Sigmoid colon (tissue), 7 donors: Measurements from ENCODE around the gene SLC11A1. TPM values are rescaled to one million over a fixed set of nuclear protein-coding genes. Genes with fewer than 3 reads are reported as not detected.

Experiments
- DNase-seq: peaks from one replicate; pipeline ENCODE4 v3.0.0-alpha.2; 2019
- H3K27ac ChIP-seq, 4 donors: fragments of 200-600 bp; sonication (generic); one replicate each; pipeline ENCODE4 v1.5.1; 2016 to 2019; ENCODE audit warnings: mild to moderate bottlenecking in 1 of 4
- H3K27me3 ChIP-seq, 3 donors: fragments of 200-600 bp; sonication (generic); one replicate each; pipeline ENCODE4 v1.5.1; 2019; ENCODE audit warnings: mild to moderate bottlenecking in 1 of 3
- H3K36me3 ChIP-seq, 4 donors: fragments of 200-600 bp; sonication (generic); one replicate each; pipeline ENCODE4 v1.5.1; 2016 to 2019
- H3K4me1 ChIP-seq, 4 donors: fragments of 200-600 bp; sonication (generic); one replicate each; pipeline ENCODE4 v1.5.1; 2017 to 2019
- H3K4me3 ChIP-seq, 4 donors: fragments of 200-600 bp; sonication (generic); one replicate each; pipeline ENCODE4 v1.5.1; 2017 to 2019; ENCODE audit warnings: mild to moderate bottlenecking in 2 of 4, moderate library complexity in 1 of 4
- H3K9me3 ChIP-seq, 4 donors: fragments of 200-600 bp in 3 of 4; sonication (generic) in 3 of 4; one replicate each; pipeline versions ENCODE4 v1.5.1 to v1.6.1; 2013 to 2019
- EP300 ChIP-seq, 4 donors: sonication (generic); formaldehyde crosslinking; IDR thresholded peaks; one replicate each; pipeline ENCODE4 v1.6.1; 2017; ENCODE audit warnings: antibody characterized with exemption in 4 of 4
- POLR2A ChIP-seq, 2 donors: fragments of 450-650 bp; IDR thresholded peaks; one replicate each; pipeline ENCODE4 v1.6.1; 2016; ENCODE audit warnings: antibody characterized with exemption in 2 of 2, mild to moderate bottlenecking in 2 of 2, moderate library complexity in 2 of 2
- POLR2AphosphoS5 ChIP-seq, 4 donors: sonication (generic); formaldehyde crosslinking; IDR thresholded peaks; one replicate each; pipeline ENCODE4 v1.6.1; 2017; ENCODE audit warnings: antibody characterized with exemption in 4 of 4
- WGBS, 2 donors: extraction: QIAGEN DNeasy Blood & Tissue Kit; methylation state at CpG; one replicate each; pipeline ENCODE4 v1.1.7; 2013; 5-methylcytosine and 5-hydroxymethylcytosine counted together
- intact Hi-C: fragments of 100-400 bp; cut with DNase I; formaldehyde crosslinking; loops from one replicate; pipeline ENCODE4 v1.15.1; 2023
- polyA plus RNA-seq, 3 donors: library from polyadenylated mRNA; stranded (reverse); fragments of 200-250 nt; gene quantifications; one replicate each; pipeline ENCODE4 v1.2.3, GENCODE V29; 2013
- small RNA-seq, 3 donors: library from RNA; depleted of rRNA; stranded (forward); fragments of <200 nt; gene quantifications; one replicate each; pipeline ENCODE3, GENCODE V24; 2016
- total RNA-seq, 4 donors: library from RNA; depleted of rRNA; stranded (reverse); fragments of >200 nt; gene quantifications; one replicate each; pipeline ENCODE4 v1.1.0, GENCODE V29; 2016
- TF ChIP-seq, protein P1 (sequence below), 4 experiments: fragments of 450-650 bp in 3 of 4; fragments of 200-600 bp in 1 of 4; IDR thresholded peaks; one replicate each; pipeline ENCODE4 v1.5.1; 2016 to 2019; ENCODE audit warnings: antibody characterized with exemption in 4 of 4, mild to moderate bottlenecking in 3 of 4, moderate library complexity in 2 of 4
- donor health status: healthy with polysubstance abuse.
- donor health status: Bipolar disorder and iron deficiency.
- donor health status: healthy.

SLC11A1 gene
- total and polyA plus RNA-seq, 7 donors, result 1.2 to 19.0 (median 13.8) TPM

DNA sequence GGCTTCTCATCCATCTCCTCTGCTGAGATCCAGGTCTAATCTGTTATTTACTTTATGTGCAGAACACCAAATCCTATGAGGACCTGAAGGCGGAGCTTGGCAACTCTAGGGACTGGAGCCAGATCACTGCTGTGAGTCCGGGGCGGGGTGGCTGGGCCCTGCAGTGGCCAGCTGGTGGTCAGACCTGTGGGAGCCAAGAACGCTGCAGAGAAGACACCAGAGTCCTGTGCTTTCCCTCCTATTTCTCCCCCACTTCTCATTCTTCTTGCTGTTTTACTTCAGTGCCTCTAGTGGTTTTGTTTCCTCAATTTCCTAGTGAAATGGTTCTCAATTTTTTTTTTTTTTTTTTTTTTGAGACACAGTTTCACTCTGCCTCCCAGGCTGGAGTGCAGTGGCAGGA lies 56.5 kb downstream of the SLC11A1 start:
- no peak for DNase-seq

DNA sequence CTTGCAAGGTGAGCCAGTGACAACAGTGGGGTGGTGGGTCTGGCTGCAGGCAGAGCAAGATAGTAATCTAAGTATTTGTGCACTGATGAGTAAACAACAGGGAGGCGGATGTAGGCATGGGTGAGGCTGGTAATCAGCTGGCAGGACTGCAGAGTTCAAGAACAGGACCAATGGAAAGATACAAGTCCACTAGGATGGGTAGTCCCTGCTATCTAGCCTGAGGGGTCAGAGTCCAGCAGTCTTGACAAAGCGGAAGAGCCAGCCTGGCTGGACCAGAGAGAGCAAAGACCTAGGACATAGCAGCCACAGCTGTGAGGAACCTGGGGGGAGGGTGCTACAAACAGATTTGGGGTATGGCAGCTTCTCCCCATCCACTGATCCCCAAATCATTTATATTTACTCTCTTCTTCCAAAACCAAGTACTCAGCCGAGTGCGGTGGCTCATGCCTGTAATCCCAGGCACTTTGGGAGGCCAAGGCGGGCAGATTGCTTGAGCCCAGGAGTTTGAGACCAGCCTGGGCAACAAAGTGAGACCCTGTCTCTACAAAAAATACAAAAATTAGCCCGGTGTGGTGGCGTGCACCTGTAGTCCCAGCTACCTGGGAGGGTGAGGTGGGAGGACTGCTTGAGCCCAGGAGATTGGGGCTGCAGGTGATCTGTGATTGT lies 62.8 kb downstream of the SLC11A1 start:
- no peaks in the 10 kb centered on the region for H3K27me3 ChIP-seq
- TF ChIP-seq POLR2AphosphoS5 (IDR thresholded peaks at IDR 0.05), result no peak
- no peaks in the 10 kb centered on the region for H3K4me1 ChIP-seq
- intact Hi-C loops, result no loop called here
- no peak for DNase-seq
- no peak overlapping the region for H3K27ac ChIP-seq
- H3K9me3 ChIP-seq, result no peaks in the 10 kb centered on the region
- H3K36me3 ChIP-seq, result peaks cover 0 to 18% (median 2%) of the 10 kb centered on the region in 4 donors
- no peak overlapping the region for H3K4me3 ChIP-seq
- 73 to 89% methylated on average over 7 of the region's 7 CpGs for WGBS, 2 donors

More for the DNA sequence above, 56.5 kb downstream of the SLC11A1 start:
- Histone ChIP-seq H3K4me1 (no peaks in the 10 kb centered on the region), H3K4me3 (no peak overlapping the region), H3K27me3 (no peaks in the 10 kb centered on the region), H3K9me3 (no peaks in the 10 kb centered on the region), H3K27ac (no peak overlapping the region), H3K36me3 (no peaks in the 10 kb centered on the region)
- TF ChIP-seq, protein P1, sequence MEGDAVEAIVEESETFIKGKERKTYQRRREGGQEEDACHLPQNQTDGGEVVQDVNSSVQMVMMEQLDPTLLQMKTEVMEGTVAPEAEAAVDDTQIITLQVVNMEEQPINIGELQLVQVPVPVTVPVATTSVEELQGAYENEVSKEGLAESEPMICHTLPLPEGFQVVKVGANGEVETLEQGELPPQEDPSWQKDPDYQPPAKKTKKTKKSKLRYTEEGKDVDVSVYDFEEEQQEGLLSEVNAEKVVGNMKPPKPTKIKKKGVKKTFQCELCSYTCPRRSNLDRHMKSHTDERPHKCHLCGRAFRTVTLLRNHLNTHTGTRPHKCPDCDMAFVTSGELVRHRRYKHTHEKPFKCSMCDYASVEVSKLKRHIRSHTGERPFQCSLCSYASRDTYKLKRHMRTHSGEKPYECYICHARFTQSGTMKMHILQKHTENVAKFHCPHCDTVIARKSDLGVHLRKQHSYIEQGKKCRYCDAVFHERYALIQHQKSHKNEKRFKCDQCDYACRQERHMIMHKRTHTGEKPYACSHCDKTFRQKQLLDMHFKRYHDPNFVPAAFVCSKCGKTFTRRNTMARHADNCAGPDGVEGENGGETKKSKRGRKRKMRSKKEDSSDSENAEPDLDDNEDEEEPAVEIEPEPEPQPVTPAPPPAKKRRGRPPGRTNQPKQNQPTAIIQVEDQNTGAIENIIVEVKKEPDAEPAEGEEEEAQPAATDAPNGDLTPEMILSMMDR (IDR thresholded peaks at IDR 0.05), result no peak
- TF ChIP-seq EP300 (IDR thresholded peaks at IDR 0.05), result no peak
- no peak for TF ChIP-seq POLR2AphosphoS5 (IDR thresholded peaks at IDR 0.05)
- no peak for TF ChIP-seq POLR2A (IDR thresholded peaks at IDR 0.05)
- intact Hi-C loops, result no loop called here
- WGBS, 2 donors, result 73 to 74% methylated on average over 4 of the region's 4 CpGs

DNA sequence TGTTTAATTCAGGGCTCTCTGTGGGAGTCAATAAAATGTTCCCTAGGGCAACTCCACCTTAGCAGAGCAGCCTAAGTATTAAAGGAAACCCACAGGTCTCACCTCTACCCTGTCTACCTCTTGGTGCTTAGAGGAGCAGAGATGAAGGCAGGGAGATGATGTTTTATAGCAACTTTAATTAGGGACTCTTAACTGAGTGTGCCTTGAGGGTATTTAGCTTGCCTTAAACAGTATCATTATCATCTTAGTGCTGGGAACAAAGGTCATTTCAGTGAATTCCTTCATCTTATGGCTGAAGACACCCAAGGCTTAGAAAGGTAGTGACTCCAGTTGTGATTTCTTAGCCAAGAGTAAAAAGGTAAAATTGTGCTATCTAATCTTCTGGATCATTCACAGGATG lies 63.5 kb downstream of the SLC11A1 start:
- Histone ChIP-seq H3K27ac (no peak overlapping the region), H3K4me3 (no peak overlapping the region), H3K27me3 (no peaks in the 10 kb centered on the region), H3K9me3 (no peaks in the 10 kb centered on the region), H3K36me3 (peaks cover 0 to 20% (median 2%) of the 10 kb centered on the region in 4 donors), H3K4me1 (no peaks in the 10 kb centered on the region)
- intact Hi-C loops, result no loop called here
- no peak for DNase-seq
- no peak for TF ChIP-seq POLR2A (IDR thresholded peaks at IDR 0.05)
- TF ChIP-seq, protein P1 (IDR thresholded peaks at IDR 0.05), result no peak
- no peak for TF ChIP-seq POLR2AphosphoS5 (IDR thresholded peaks at IDR 0.05)
- TF ChIP-seq EP300 (IDR thresholded peaks at IDR 0.05), result no peak

Small RNAs within 50 kb of the gene (small RNA-seq; reads per million reads assigned to genes)
- gene MIR26B, result 553 to 940 (median 557) reads per million in 3 donors
- gene MIR6810, result 0 reads per million in 3 donors

Other genes with a start within 250 kb of the SLC11A1 start
- gene CXCR1, start 215.3 kb upstream of the SLC11A1 start, total RNA-seq, result not detected
- gene CXCR1, start 215.3 kb upstream of the SLC11A1 start, polyA plus RNA-seq, result 1 to 10 TPM in 1 of 3 donors, under 1 TPM in 2; 0.07 to 1.2 (median 0.46) TPM
- gene ARPC2, start 165.1 kb upstream of the SLC11A1 start, total RNA-seq, result 100 to 1,000 TPM; 235 to 267 (median 258) TPM
- gene ARPC2, start 165.1 kb upstream of the SLC11A1 start, polyA plus RNA-seq, result 100 to 1,000 TPM; 366 to 517 (median 411) TPM
- 1 to 10 TPM; 3.1 to 7.1 (median 5.4) TPM for gene GPBAR1, start 121.3 kb upstream of the SLC11A1 start, total RNA-seq
- gene GPBAR1, start 121.3 kb upstream of the SLC11A1 start, polyA plus RNA-seq, result 1 to 10 TPM in 2 of 3 donors, under 1 TPM in 1; 0.60 to 2.5 (median 1.4) TPM
- 100 to 1,000 TPM in 1 of 4 donors, 10 to 100 TPM in 3; 85.7 to 103 (median 90.0) TPM for gene AAMP, start 112.1 kb upstream of the SLC11A1 start, total RNA-seq
- 100 to 1,000 TPM; 108 to 141 (median 138) TPM for gene AAMP, start 112.1 kb upstream of the SLC11A1 start, polyA plus RNA-seq
- 10 to 100 TPM; 46.8 to 95.1 (median 69.1) TPM for gene PNKD, start 111.8 kb upstream of the SLC11A1 start, total RNA-seq
- gene PNKD, start 111.8 kb upstream of the SLC11A1 start, polyA plus RNA-seq, result 100 to 1,000 TPM; 112 to 199 (median 190) TPM
- gene TMBIM1, start 89.8 kb upstream of the SLC11A1 start, total RNA-seq, result 100 to 1,000 TPM; 116 to 157 (median 146) TPM
- gene TMBIM1, start 89.8 kb upstream of the SLC11A1 start, polyA plus RNA-seq, result 100 to 1,000 TPM in 2 of 3 donors, 10 to 100 TPM in 1; 90.2 to 204 (median 109) TPM
- gene CATIP, start 25.4 kb upstream of the SLC11A1 start, total RNA-seq, result not detected
- under 1 TPM in 1 of 3 donors, not detected in 2; 0.07 TPM for gene CATIP, start 25.4 kb upstream of the SLC11A1 start, polyA plus RNA-seq
- 10 to 100 TPM; 78.4 to 90.3 (median 80.7) TPM for gene CTDSP1, start 17.6 kb downstream of the SLC11A1 start, total RNA-seq
- gene CTDSP1, start 17.6 kb downstream of the SLC11A1 start, polyA plus RNA-seq, result 100 to 1,000 TPM in 2 of 3 donors, 10 to 100 TPM in 1; 75.1 to 120 (median 105) TPM
- 1 to 10 TPM in 1 of 4 donors, under 1 TPM in 1, not detected in 2; 0.71 to 2.8 TPM for gene VIL1, start 36.9 kb downstream of the SLC11A1 start, total RNA-seq
- gene VIL1, start 36.9 kb downstream of the SLC11A1 start, polyA plus RNA-seq, result 100 to 1,000 TPM; 111 to 172 (median 170) TPM
- gene USP37, start 186.1 kb downstream of the SLC11A1 start, total RNA-seq, result 10 to 100 TPM in 2 of 4 donors, 1 to 10 TPM in 2; 6.6 to 11.4 (median 10.5) TPM
- gene USP37, start 186.1 kb downstream of the SLC11A1 start, polyA plus RNA-seq, result 1 to 10 TPM; 1.8 to 6.0 (median 3.6) TPM
- gene CNOT9, start 186.6 kb downstream of the SLC11A1 start, total RNA-seq, result 10 to 100 TPM; 25.0 to 36.2 (median 28.5) TPM
- 10 to 100 TPM in 1 of 3 donors, 1 to 10 TPM in 2; 9.6 to 23.8 (median 9.7) TPM for gene CNOT9, start 186.6 kb downstream of the SLC11A1 start, polyA plus RNA-seq
- 10 to 100 TPM; 10.9 to 42.4 (median 30.4) TPM for gene PLCD4, start 225.6 kb downstream of the SLC11A1 start, total RNA-seq
- gene PLCD4, start 225.6 kb downstream of the SLC11A1 start, polyA plus RNA-seq, result under 1 TPM in 1 of 3 donors, not detected in 2; 0.64 TPM